ENCODE results near the gene ME2. TPM values are rescaled to one million over a fixed set of nuclear protein-coding genes. Genes with fewer than 3 reads are reported as not detected.

ME2 gene
- total RNA-seq, 1 experiment from 2014 or later = 45.6 TPM

GRCh38 chr18:50886929-50887328 lies 8.0 kb downstream of the ME2 start:
- H3K9me3 Mint-ChIP-seq (ENCODE audit: low read depth, unreplicated experiment) = no peaks in the 10 kb centered on the region
- TF ChIP-seq, protein P1, sequence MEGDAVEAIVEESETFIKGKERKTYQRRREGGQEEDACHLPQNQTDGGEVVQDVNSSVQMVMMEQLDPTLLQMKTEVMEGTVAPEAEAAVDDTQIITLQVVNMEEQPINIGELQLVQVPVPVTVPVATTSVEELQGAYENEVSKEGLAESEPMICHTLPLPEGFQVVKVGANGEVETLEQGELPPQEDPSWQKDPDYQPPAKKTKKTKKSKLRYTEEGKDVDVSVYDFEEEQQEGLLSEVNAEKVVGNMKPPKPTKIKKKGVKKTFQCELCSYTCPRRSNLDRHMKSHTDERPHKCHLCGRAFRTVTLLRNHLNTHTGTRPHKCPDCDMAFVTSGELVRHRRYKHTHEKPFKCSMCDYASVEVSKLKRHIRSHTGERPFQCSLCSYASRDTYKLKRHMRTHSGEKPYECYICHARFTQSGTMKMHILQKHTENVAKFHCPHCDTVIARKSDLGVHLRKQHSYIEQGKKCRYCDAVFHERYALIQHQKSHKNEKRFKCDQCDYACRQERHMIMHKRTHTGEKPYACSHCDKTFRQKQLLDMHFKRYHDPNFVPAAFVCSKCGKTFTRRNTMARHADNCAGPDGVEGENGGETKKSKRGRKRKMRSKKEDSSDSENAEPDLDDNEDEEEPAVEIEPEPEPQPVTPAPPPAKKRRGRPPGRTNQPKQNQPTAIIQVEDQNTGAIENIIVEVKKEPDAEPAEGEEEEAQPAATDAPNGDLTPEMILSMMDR (IDR thresholded peaks at IDR 0.05; ENCODE audit: unreplicated experiment) = no peak
- CTCF ChIA-PET = no interaction called here
- BruUV-seq (replicated peaks) = no TSS peak
- no peaks in the 10 kb centered on the region for H3K36me3 Mint-ChIP-seq (ENCODE audit: insufficient read depth, unreplicated experiment)
- H3K4me1 Mint-ChIP-seq (ENCODE audit: low read depth, unreplicated experiment) = no peaks in the 10 kb centered on the region
- no peak overlapping the region for H3K27ac Mint-ChIP-seq (ENCODE audit: unreplicated experiment)
- DNase-seq = no peak
- no peak overlapping the region for H3K4me3 Mint-ChIP-seq (ENCODE audit: low read depth, unreplicated experiment)
- no peaks in the 10 kb centered on the region for H3K27me3 Mint-ChIP-seq (ENCODE audit: unreplicated experiment)
- intact Hi-C loops (cut with micrococcal nuclease; ENCODE audit: unreplicated experiment) = no loop called here

GRCh38 chr18:50895350-50896045 lies 16.6 kb downstream of the ME2 start:
- no peaks in the 10 kb centered on the region for H3K9me3 Mint-ChIP-seq (ENCODE audit: low read depth, unreplicated experiment)
- H3K27ac Mint-ChIP-seq (ENCODE audit: unreplicated experiment) = no peak overlapping the region
- TF ChIP-seq, protein P1 (IDR thresholded peaks at IDR 0.05; ENCODE audit: unreplicated experiment) = no peak
- no TSS peak for BruUV-seq (replicated peaks)
- CTCF ChIA-PET = interaction anchor here (0.5 to 0.6 kb wide), 2 partner anchors 257 to 1274 kb away, joined by 3 to 5 read pairs; no protein-coding TSS in a partner anchor
- no peak for DNase-seq
- H3K27me3 Mint-ChIP-seq (ENCODE audit: unreplicated experiment) = no peaks in the 10 kb centered on the region
- no peak overlapping the region for H3K4me3 Mint-ChIP-seq (ENCODE audit: low read depth, unreplicated experiment)
- intact Hi-C loops (cut with micrococcal nuclease; ENCODE audit: unreplicated experiment) = no loop called here
- H3K4me1 Mint-ChIP-seq (ENCODE audit: low read depth, unreplicated experiment) = peaks cover 14% of the 10 kb centered on the region
- H3K36me3 Mint-ChIP-seq (ENCODE audit: insufficient read depth, unreplicated experiment) = peaks cover 11% of the 10 kb centered on the region

DNA sequence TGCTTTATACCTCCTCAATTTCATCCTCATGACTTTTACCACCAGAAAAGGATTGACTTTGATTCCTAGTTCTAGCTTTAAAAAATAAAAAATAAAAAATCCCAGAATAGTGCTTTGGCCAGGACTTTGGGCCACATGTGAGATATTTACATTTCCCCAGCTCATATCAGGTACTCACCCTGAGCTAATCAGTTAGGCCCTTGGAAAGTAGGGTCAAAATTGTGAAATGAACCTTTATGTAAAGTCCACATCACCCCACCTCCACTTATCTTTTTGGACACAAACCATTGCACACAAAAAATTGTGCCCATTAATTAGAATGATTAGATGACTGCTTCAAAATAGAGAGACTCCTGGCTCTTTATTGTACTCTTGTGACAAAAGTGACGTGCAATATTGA lies 17.2 kb downstream of the ME2 start:
- no peak overlapping the region for H3K27ac Mint-ChIP-seq (ENCODE audit: unreplicated experiment)
- no peak for DNase-seq
- CTCF ChIA-PET = interaction anchor here (0.5 to 0.6 kb wide), 2 partner anchors 256 to 1275 kb away, joined by 3 to 5 read pairs; no protein-coding TSS in a partner anchor
- no peaks in the 10 kb centered on the region for H3K9me3 Mint-ChIP-seq (ENCODE audit: low read depth, unreplicated experiment)
- H3K4me1 Mint-ChIP-seq (ENCODE audit: low read depth, unreplicated experiment) = peaks cover 14% of the 10 kb centered on the region
- TF ChIP-seq, protein P1 (IDR thresholded peaks at IDR 0.05; ENCODE audit: unreplicated experiment) = no peak
- no peak overlapping the region for H3K4me3 Mint-ChIP-seq (ENCODE audit: low read depth, unreplicated experiment)
- H3K27me3 Mint-ChIP-seq (ENCODE audit: unreplicated experiment) = no peaks in the 10 kb centered on the region
- intact Hi-C loops (cut with micrococcal nuclease; ENCODE audit: unreplicated experiment) = no loop called here
- H3K36me3 Mint-ChIP-seq (ENCODE audit: insufficient read depth, unreplicated experiment) = peaks cover 11% of the 10 kb centered on the region
- BruUV-seq (replicated peaks) = no TSS peak

DNA sequence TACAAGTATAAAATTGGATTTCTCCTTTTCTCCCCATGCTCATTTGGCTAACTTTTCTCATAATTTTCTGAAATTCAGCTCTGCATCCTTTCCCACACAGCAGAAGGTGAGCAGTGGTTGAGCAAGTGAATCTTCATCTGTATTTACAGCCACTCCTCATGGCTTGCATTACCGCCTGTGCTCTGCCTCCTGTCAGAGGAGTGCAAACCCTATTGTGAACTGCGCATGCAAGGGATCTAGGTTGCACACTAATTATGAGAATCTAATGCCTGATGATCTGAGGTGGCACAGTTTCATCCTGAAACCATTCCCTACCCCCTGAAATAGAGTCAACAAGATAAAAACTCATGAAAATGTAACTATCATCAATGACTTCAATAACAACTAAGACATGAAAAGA lies 20.0 kb downstream of the ME2 start:
- H3K4me3 Mint-ChIP-seq (ENCODE audit: low read depth, unreplicated experiment) = no peak overlapping the region
- H3K27me3 Mint-ChIP-seq (ENCODE audit: unreplicated experiment) = no peaks in the 10 kb centered on the region
- CTCF ChIA-PET = no interaction called here
- peaks cover 11% of the 10 kb centered on the region for H3K36me3 Mint-ChIP-seq (ENCODE audit: insufficient read depth, unreplicated experiment)
- BruUV-seq (replicated peaks) = no TSS peak
- peaks cover 14% of the 10 kb centered on the region for H3K4me1 Mint-ChIP-seq (ENCODE audit: low read depth, unreplicated experiment)
- DNase-seq = no peak
- H3K9me3 Mint-ChIP-seq (ENCODE audit: low read depth, unreplicated experiment) = no peaks in the 10 kb centered on the region
- intact Hi-C loops (cut with micrococcal nuclease; ENCODE audit: unreplicated experiment) = no loop called here
- TF ChIP-seq, protein P1 (IDR thresholded peaks at IDR 0.05; ENCODE audit: unreplicated experiment) = no peak
- H3K27ac Mint-ChIP-seq (ENCODE audit: unreplicated experiment) = no peak overlapping the region
